K562 (cell line): Measurements from ENCODE around the gene HRH1. TPM values are rescaled to one million over a fixed set of nuclear protein-coding genes. Genes with fewer than 3 reads are reported as not detected.

Experiments
- ATAC-seq: fragments of 200-7000 bp; cut with Tn5 transposase; 3 replicates; pipeline ENCODE4 v1.9.1; 2020; ENCODE audit warnings: moderate library complexity
- BruUV-seq: library from RNA; stranded (reverse); fragments of 400-500 nt; replicated peaks from 2 replicates; lab custom pipeline; 2021; lab: Mats Ljungman, UMichigan
- CTCF ChIA-PET: fragments of 300-600 bp; formaldehyde crosslinking; extraction: SDS; loops from one replicate; lab custom pipeline; 2021; ENCODE audit warnings: low intra/inter-chr PET ratio; lab: Yijun Ruan, JAX
- POLR2A ChIA-PET: fragments of 300-600, 350-650 bp; sonication (Branson Sonifier 250); formaldehyde crosslinking; extraction: SDS; loops from one replicate; lab custom pipeline; 2021; ENCODE audit warnings: antibody characterized with exemption, inconsistent platforms; lab: Yijun Ruan, JAX
- DNase-seq, 4 experiments: peaks; one replicate each; pipeline versions ENCODE4 v3.0.0 to v3.0.0-alpha.2; 2011 to 2018; ENCODE audit warnings: low spot score in 3 of 4, mixed read lengths in 3 of 4; ENCODE audit errors: extremely low read depth in 1 of 4
- FAIRE-seq: peaks from 2 replicates; lab custom pipeline; 2011; peaks lifted over from hg19 to GRCh38; lab: Jason Lieb, UNC
- H2AFZ ChIP-seq: 2 replicates; pipeline ENCODE4 v1.6.0; 2011; ENCODE audit warnings: low read depth, low read length, control low read depth, inconsistent platforms
- H3K27ac ChIP-seq: fragments of 200-600 bp; 3 replicates; pipeline ENCODE4 v1.8.0; 2011; ENCODE audit warnings: low read depth, mild to moderate bottlenecking, control low read depth, inconsistent platforms, low read length, moderate library complexity, mixed read lengths; ENCODE audit errors: extremely low read depth
- H3K27me3 ChIP-seq, 2 experiments: fragments of 300-600 bp in 1 of 2; 2 replicates in 1 of 2; 3 replicates in 1 of 2; pipeline versions ENCODE4 v1.6.0 to v1.8.0; 2011; ENCODE audit warnings: inconsistent platforms in 2 of 2, low read length in 2 of 2, mild to moderate bottlenecking in 1 of 2, mixed read lengths in 1 of 2, moderate library complexity in 1 of 2; ENCODE audit not compliant: control insufficient read depth in 2 of 2, insufficient read depth in 2 of 2
- H3K36me3 ChIP-seq: fragments of 300-600 bp; 3 replicates; pipeline ENCODE4 v1.8.0; 2011; ENCODE audit warnings: mild to moderate bottlenecking, low read length, inconsistent platforms; ENCODE audit not compliant: control insufficient read depth, insufficient read depth
- H3K4me1 ChIP-seq, 2 experiments: fragments of 200-600 bp in 1 of 2; replicated peaks in 1 of 2; 2 replicates in 1 of 2; 3 replicates in 1 of 2; pipeline versions ENCODE4 v1.5.1 to v1.8.0; 2011; ENCODE audit warnings: inconsistent platforms in 2 of 2, low read length in 2 of 2, mild to moderate bottlenecking in 1 of 2, mixed read lengths in 1 of 2, moderate library complexity in 1 of 2; ENCODE audit not compliant: control insufficient read depth in 2 of 2, insufficient read depth in 2 of 2
- H3K4me2 ChIP-seq: 2 replicates; pipeline ENCODE4 v1.6.1; 2011; ENCODE audit warnings: low read length, control low read depth, inconsistent platforms, mixed read lengths; ENCODE audit not compliant: insufficient read depth
- H3K4me3 ChIP-seq: fragments of 200-600 bp; sonication (generic), shearing (Covaris generic); 2 replicates; pipeline ENCODE4 v1.5.1; 2016; ENCODE audit warnings: control low read depth, inconsistent platforms
- H3K79me2 ChIP-seq: fragments of 200-600 bp; 3 replicates; pipeline ENCODE4 v1.8.0; 2011; ENCODE audit warnings: low read length, inconsistent platforms; ENCODE audit not compliant: control insufficient read depth, insufficient read depth
- H3K9ac ChIP-seq, 2 experiments: 2 replicates each; pipeline versions ENCODE4 v1.6.0 to v1.6.1; 2011; ENCODE audit warnings: low read depth in 2 of 2, low read length in 2 of 2, control low read depth in 1 of 2, inconsistent platforms in 1 of 2, mild to moderate bottlenecking in 1 of 2, mixed read lengths in 1 of 2; ENCODE audit not compliant: insufficient read depth in 1 of 2
- H3K9me1 ChIP-seq: one replicate; pipeline ENCODE4 v1.6.0; 2011; ENCODE audit warnings: inconsistent platforms, mild to moderate bottlenecking, low read length, moderate library complexity; ENCODE audit not compliant: control insufficient read depth, insufficient read depth
- H3K9me3 ChIP-seq: replicated peaks from 2 replicates; pipeline ENCODE4 v1.5.1; 2011; ENCODE audit warnings: low read depth, low read length, inconsistent platforms; ENCODE audit not compliant: control insufficient read depth, insufficient read depth
- H4K20me1 ChIP-seq: replicated peaks from 2 replicates; pipeline ENCODE4 v1.6.1; 2011; ENCODE audit warnings: low read length, inconsistent platforms, mixed read lengths; ENCODE audit not compliant: control insufficient read depth, insufficient read depth
- DNMT1 ChIP-seq: fragments of 450-650 bp; IDR thresholded peaks from 2 replicates; pipeline ENCODE4 v1.6.1; 2016; ENCODE audit warnings: antibody characterized with exemption, mild to moderate bottlenecking
- ETS2 ChIP-seq: IDR thresholded peaks from 2 replicates; pipeline ENCODE4 v1.6.1; 2016; ENCODE audit warnings: borderline replicate concordance, missing genetic modification characterization, mild to moderate bottlenecking, moderate library complexity, missing compliant biosample characterization; ENCODE audit not compliant: poor library complexity, severe bottlenecking
- WGBS: fragments of 100-300 bp; shearing (Covaris generic); methylation state at CpG from one replicate; pipeline ENCODE4 v1.1.6; 2016; ENCODE audit warnings: low coverage, mixed read lengths; ENCODE audit not compliant: insufficient coverage; ENCODE audit errors: missing lambda C conversion rate; 5-methylcytosine and 5-hydroxymethylcytosine counted together
- in situ Hi-C: fragments of 300-500 bp; cut with MboI; formaldehyde crosslinking; loops from 4 replicates; pipeline ENCODE4 v1.15.0; 2018; ENCODE audit warnings: inconsistent platforms, mixed read lengths
- intact Hi-C: fragments of 100-400 bp; cut with micrococcal nuclease; formaldehyde crosslinking; loops from 2 replicates; pipeline ENCODE4 v1.14.2; 2022
- polyA plus RNA-seq, 8 experiments: library from polyadenylated mRNA; depleted of rRNA in 4 of 8; stranded (reverse) in 5 of 8; unstranded in 3 of 8; fragments of >200 nt; fragmentation: Nextera tagmentation in 2 of 8; fragmentation: Illumina TruSeq in 1 of 8; extraction: Ambion mirVana in 2 of 8; extraction: Trizol in 1 of 8; gene quantifications; 2 replicates each; pipeline versions ENCODE4 v1.2.1 to v1.2.3, GENCODE V29; 2011 to 2014; ENCODE audit warnings: inconsistent platforms in 1 of 8, missing spikeins in 1 of 8
- total RNA-seq, 7 experiments: library from RNA; depleted of rRNA in 6 of 7; stranded (reverse); fragments of >200 nt in 6 of 7; fragmentation: Illumina TruSeq in 2 of 7; extraction: Trizol in 2 of 7; gene quantifications; 2 replicates each; pipeline versions ENCODE4 v1.2.1 to v1.2.3, GENCODE V29; 2011 to 2021; ENCODE audit warnings: low replicate concordance in 1 of 7
- TF ChIP-seq, protein P1 (sequence below), 3 experiments: IDR thresholded peaks in 2 of 3; conservative IDR thresholded peaks in 1 of 3; 2 replicates each; pipeline ENCODE4 v1.5.1; 2011 to 2012; ENCODE audit warnings: low read length in 3 of 3, mild to moderate bottlenecking in 3 of 3, control low read depth in 2 of 3, improper control_type of control experiment in 1 of 3, inconsistent platforms in 1 of 3, low read depth in 1 of 3, mixed read lengths in 1 of 3, moderate library complexity in 1 of 3; ENCODE audit not compliant: insufficient read depth in 2 of 3

The HRH1 gene
- total and polyA plus RNA-seq, 9 of the 15 experiments (the other 6 are each of a cell fraction or from before 2014, with no cell fraction given), result 0.03 to 0.15 (median 0.06) TPM; not detected in 1

DNA sequence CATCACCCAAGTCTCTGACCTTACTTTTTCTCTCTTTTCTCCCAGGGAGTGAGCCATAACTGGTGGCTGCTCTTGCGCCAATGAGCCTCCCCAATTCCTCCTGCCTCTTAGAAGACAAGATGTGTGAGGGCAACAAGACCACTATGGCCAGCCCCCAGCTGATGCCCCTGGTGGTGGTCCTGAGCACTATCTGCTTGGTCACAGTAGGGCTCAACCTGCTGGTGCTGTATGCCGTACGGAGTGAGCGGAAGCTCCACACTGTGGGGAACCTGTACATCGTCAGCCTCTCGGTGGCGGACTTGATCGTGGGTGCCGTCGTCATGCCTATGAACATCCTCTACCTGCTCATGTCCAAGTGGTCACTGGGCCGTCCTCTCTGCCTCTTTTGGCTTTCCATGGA is 104.7 kb downstream of the HRH1 start:
- Histone ChIP-seq H3K4me1 (peaks cover 0 to 6% of the 10 kb centered on the region in 2 experiments; a peak in 2 of 5 replicates), H3K9ac (no peak overlapping the region), H3K79me2 (no peaks in the 10 kb centered on the region), H4K20me1 (no peaks in the 10 kb centered on the region), H3K9me3 (no peaks in the 10 kb centered on the region), H3K27me3 (peaks cover 10 to 28% of the 10 kb centered on the region in 2 experiments; a peak in 4 of 5 replicates), H3K27ac (no peak overlapping the region), H3K9me1 (no peaks in the 10 kb centered on the region), H3K4me2 (no peak overlapping the region), H2AFZ (no peak overlapping the region), H3K36me3 (no peaks in the 10 kb centered on the region), H3K4me3 (no peak overlapping the region)
- in situ Hi-C loops, result no loop called here
- POLR2A ChIA-PET, result no interaction called here
- WGBS, result 39% methylated on average over 11 of the region's 11 CpGs
- TF ChIP-seq DNMT1 (no peak), ETS2 (tag) (no peak)
- TF ChIP-seq, protein P1, sequence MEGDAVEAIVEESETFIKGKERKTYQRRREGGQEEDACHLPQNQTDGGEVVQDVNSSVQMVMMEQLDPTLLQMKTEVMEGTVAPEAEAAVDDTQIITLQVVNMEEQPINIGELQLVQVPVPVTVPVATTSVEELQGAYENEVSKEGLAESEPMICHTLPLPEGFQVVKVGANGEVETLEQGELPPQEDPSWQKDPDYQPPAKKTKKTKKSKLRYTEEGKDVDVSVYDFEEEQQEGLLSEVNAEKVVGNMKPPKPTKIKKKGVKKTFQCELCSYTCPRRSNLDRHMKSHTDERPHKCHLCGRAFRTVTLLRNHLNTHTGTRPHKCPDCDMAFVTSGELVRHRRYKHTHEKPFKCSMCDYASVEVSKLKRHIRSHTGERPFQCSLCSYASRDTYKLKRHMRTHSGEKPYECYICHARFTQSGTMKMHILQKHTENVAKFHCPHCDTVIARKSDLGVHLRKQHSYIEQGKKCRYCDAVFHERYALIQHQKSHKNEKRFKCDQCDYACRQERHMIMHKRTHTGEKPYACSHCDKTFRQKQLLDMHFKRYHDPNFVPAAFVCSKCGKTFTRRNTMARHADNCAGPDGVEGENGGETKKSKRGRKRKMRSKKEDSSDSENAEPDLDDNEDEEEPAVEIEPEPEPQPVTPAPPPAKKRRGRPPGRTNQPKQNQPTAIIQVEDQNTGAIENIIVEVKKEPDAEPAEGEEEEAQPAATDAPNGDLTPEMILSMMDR (IDR thresholded peaks at IDR 0.05 in 2 of 3, conservative IDR thresholded peaks at IDR 0.05 in 1 of 3; ENCODE audit: insufficient read depth in 2 of 3, low read depth in 1 of 3, low read length in 3 of 3), result peak in 1 of 3 experiments; percentile 19; a peak in 1 of 6 replicates
- intact Hi-C loops, result no loop called here
- ATAC-seq (peak; percentile 72), FAIRE-seq (no peak), DNase-seq (no peak)
- CTCF ChIA-PET, result no interaction called here
- no TSS peak for BruUV-seq
